Left lung (tissue), 10 donors: ENCODE results near the gene TSC22D1. TPM values are rescaled to one million over a fixed set of nuclear protein-coding genes. Genes with fewer than 3 reads are reported as not detected.
A peak's percentile ranks its signal among the peaks of the same experiment; 100 is the strongest.

Experiments used
- ATAC-seq: fragments of 200-7000 bp; cut with Tn5 transposase; one replicate; pipeline ENCODE4 v1.9.1; 2020; ENCODE audit warnings: moderate library complexity
- DNase-seq, 4 donors: peaks; one replicate each; pipeline ENCODE4 v3.0.0-alpha.2; 2013 to 2020
- H3K27ac ChIP-seq, 2 donors: fragments of 200-600 bp; sonication (generic) in 1 of 2; one replicate each; pipeline versions ENCODE4 v1.5.0 to v1.8.0; 2020 to 2021
- H3K27me3 ChIP-seq, 2 donors: fragments of 200-600 bp; sonication (generic) in 1 of 2; one replicate each; pipeline versions ENCODE4 v1.5.0 to v1.8.0; 2020 to 2021
- H3K36me3 ChIP-seq, 2 donors: fragments of 200-600 bp; sonication (generic) in 1 of 2; one replicate each; pipeline versions ENCODE4 v1.5.0 to v1.8.0; 2020 to 2021
- H3K4me1 ChIP-seq, 2 donors: fragments of 200-600 bp; one replicate each; pipeline ENCODE4 v1.8.0; 2021
- H3K4me3 ChIP-seq, 2 donors: fragments of 200-600 bp; sonication (generic) in 1 of 2; one replicate each; pipeline versions ENCODE4 v1.5.0 to v1.8.0; 2020 to 2021; ENCODE audit warnings: mild to moderate bottlenecking in 1 of 2
- H3K9me3 ChIP-seq, 2 donors: fragments of 200-600 bp; sonication (generic) in 1 of 2; one replicate each; pipeline versions ENCODE4 v1.5.0 to v1.8.0; 2020 to 2021
- CTCF ChIP-seq, 2 donors: fragments of 200-600 bp; sonication (generic) in 1 of 2; IDR thresholded peaks; one replicate each; pipeline versions ENCODE4 v1.5.0 to v1.8.0; 2021; ENCODE audit warnings: antibody characterized with exemption in 2 of 2
- intact Hi-C, 2 donors: fragments of 100-400 bp; cut with DNase I; formaldehyde crosslinking; loops; one replicate each; pipeline versions ENCODE4 v1.11.2 to v1.14.2; 2022
- polyA plus RNA-seq, 6 donors: library from polyadenylated mRNA; unstranded; fragments of 120-200 nt; gene quantifications; one replicate each; pipeline ENCODE4 v1.2.1, GENCODE V29; 2013; ENCODE audit not compliant: insufficient read length in 6 of 6
- total RNA-seq, 2 donors: library from RNA; stranded (reverse); fragmentation: NEBNext Ultra II Directional; extraction: Animal tissue kit (Norgen Biotek cat#: 25700); gene quantifications; one replicate each; pipeline ENCODE4 v1.2.1, GENCODE V29; 2021
- donor health status: DM: no; HTN: yes; CAD: no.
- donor health status: DM: no; HTN: no; CAD: no.

TSC22D1 gene
- total and polyA plus RNA-seq, 8 donors, result 95.4 to 192 (median 182) TPM

DNA sequence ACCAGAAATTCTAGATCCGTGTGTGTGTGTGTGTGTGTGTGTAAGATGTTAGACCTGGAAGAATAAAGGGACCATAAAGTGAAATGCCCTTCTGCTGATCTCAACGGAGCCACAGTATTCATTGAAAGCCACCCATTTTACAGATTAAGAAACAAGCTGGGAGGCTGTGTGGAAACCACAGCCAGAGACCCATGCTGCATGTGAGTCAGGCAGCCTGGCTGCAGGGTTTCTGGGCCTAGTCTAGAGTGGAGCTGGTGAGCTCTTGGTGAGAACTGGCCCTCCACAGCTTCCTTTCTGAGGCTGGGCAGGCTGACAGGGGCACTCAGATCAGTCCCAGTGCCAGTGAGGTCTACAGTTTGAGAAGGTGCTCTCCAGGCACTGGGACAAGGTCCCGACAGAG lies 127.3 kb downstream of the TSC22D1 start:
- DNase-seq, result no peak
- no peak for TF ChIP-seq CTCF (IDR thresholded peaks at IDR 0.05)
- ATAC-seq, result no peak
- intact Hi-C loops, result loop anchor here in 1 of 2 donors (10.0 kb wide), 2 partner anchors 404 to 544 kb away; no protein-coding TSS in a partner anchor
- H3K36me3 ChIP-seq, result no peaks in the 10 kb centered on the region
- H3K27ac ChIP-seq, result no peak overlapping the region
- H3K27me3 ChIP-seq, result no peaks in the 10 kb centered on the region
- H3K4me3 ChIP-seq, result no peak overlapping the region
- no peaks in the 10 kb centered on the region for H3K4me1 ChIP-seq
- no peaks in the 10 kb centered on the region for H3K9me3 ChIP-seq

DNA sequence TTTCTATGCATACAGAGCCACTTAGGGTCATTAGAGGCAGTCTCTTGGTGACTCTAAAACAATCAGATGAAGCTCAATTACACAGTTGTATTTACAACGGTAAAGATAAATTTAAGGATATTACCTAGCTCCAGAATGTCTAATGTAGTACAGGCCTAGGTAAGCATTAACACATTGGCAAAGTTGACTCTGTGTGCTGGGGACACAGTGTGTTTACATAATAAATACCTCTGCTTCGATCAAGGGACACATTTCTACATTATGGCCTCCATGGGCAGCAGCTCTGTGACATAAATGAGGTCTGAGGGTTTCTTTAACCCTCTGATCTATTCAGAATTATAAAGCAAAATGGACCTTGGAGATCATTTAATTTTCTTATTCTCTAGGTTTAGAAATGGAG lies 127.8 kb downstream of the TSC22D1 start:
- no peak overlapping the region for H3K4me3 ChIP-seq
- no peaks in the 10 kb centered on the region for H3K9me3 ChIP-seq
- ATAC-seq (no peak), DNase-seq (no peak)
- H3K4me1 ChIP-seq, result no peaks in the 10 kb centered on the region
- intact Hi-C loops, result loop anchor here in 1 of 2 donors (10.0 kb wide), 2 partner anchors 404 to 544 kb away; no protein-coding TSS in a partner anchor
- no peak for TF ChIP-seq CTCF (IDR thresholded peaks at IDR 0.05)
- no peaks in the 10 kb centered on the region for H3K27me3 ChIP-seq
- H3K27ac ChIP-seq, result no peak overlapping the region
- H3K36me3 ChIP-seq, result no peaks in the 10 kb centered on the region

DNA sequence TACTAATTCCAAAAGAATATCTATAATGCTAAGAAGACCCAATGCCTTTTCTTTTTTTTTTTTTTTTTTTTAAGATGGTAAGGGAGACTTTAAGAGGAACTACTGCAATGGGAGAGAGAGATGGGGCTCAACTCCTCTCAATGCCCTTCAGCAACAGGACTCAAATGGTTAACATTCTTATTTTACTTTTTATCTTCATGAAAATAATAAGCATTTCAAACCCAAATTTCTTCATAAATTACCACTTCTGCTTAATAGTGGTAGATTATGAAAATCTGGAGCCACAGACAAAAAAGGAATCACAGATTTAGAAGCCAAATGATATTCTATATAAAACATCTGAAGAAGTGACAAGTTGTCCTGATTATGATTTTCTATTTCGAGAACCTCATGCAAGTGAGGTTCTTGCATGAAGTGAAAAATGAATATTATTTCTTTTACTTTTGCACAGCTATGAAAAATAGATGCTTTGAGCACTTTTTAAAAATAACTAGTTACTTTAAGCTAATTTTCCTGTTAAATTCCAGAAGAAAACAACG lies 128.3 kb downstream of the TSC22D1 start:
- Histone ChIP-seq H3K27me3 (no peaks in the 10 kb centered on the region), H3K36me3 (no peaks in the 10 kb centered on the region), H3K27ac (no peak overlapping the region), H3K9me3 (no peaks in the 10 kb centered on the region), H3K4me3 (no peak overlapping the region), H3K4me1 (no peaks in the 10 kb centered on the region)
- ATAC-seq, result no peak
- intact Hi-C loops, result loop anchor here in 1 of 2 donors (10.0 kb wide), 2 partner anchors 403 to 543 kb away; no protein-coding TSS in a partner anchor
- no peak for DNase-seq
- TF ChIP-seq CTCF (IDR thresholded peaks at IDR 0.05), result no peak

DNA sequence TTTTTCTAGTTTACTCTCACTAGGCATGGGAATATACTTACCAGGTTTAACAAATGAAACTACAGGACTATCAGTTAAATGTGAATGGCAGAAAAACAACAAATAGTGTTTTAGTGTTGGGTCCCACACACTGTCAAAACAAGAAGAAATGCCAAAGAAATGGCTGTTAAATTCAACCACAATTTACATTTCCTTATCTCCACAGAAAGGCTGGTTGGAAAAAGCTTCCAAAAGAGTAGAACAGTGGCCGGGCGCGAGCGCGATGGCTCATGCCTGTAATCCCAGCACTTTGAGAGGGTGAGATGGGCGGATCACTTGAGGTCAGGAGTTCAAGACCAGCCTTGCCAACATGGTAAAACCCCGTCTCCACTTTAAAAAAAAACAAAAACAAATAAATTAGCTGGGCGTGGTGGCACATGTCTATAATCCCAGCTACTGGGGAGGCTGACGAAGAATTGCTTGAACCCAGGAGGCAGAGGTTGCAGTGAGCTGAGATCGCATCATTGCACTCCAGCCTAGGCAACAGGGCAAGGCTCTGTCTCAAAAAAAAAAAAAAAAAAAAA lies 136.0 kb downstream of the TSC22D1 start:
- H3K36me3 ChIP-seq, result no peaks in the 10 kb centered on the region
- H3K4me3 ChIP-seq, result no peak overlapping the region
- DNase-seq, result no peak
- no peaks in the 10 kb centered on the region for H3K27me3 ChIP-seq
- no peak overlapping the region for H3K27ac ChIP-seq
- intact Hi-C loops, result loop anchor here in 1 of 2 donors (10.0 kb wide), 2 partner anchors 395 to 535 kb away; no protein-coding TSS in a partner anchor
- no peak for ATAC-seq
- no peaks in the 10 kb centered on the region for H3K9me3 ChIP-seq
- no peak for TF ChIP-seq CTCF (IDR thresholded peaks at IDR 0.05)
- peaks cover 7 to 20% of the 10 kb centered on the region in 2 donors for H3K4me1 ChIP-seq

DNA sequence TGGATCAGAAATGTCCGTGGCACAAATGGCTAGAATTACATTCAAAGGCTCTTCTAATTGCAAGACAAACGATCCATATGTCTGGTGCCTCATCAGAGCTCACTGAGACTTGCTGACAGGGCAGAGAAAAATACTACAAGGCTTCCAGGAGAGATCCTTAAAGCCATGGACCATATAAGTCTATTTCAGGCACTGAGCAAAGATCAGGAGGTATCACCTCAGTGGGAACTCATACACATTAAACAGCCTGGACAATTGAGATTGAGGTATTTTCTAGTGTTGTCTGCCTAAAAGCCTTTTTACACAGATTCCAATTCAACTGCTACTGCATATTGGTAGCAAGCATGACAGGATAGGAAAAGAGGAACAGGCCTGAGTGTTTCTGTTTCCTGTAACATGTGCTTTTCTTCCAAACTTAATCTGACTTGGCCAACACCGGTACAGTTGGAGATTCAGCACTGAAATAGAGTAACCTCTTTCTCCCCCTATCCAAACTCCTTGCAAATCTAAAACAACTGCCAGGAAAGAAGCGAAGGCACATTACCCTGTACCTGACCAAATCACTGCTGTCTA lies 136.6 kb downstream of the TSC22D1 start:
- Histone ChIP-seq H3K36me3 (peaks cover 0 to 3% of the 10 kb centered on the region in 2 donors), H3K9me3 (no peaks in the 10 kb centered on the region), H3K4me1 (peaks cover 7 to 24% of the 10 kb centered on the region in 2 donors), H3K4me3 (no peak overlapping the region), H3K27ac (no peak overlapping the region), H3K27me3 (no peaks in the 10 kb centered on the region)
- intact Hi-C loops, result loop anchor here in 1 of 2 donors (10.0 kb wide), 2 partner anchors 395 to 535 kb away; no protein-coding TSS in a partner anchor
- no peak for TF ChIP-seq CTCF (IDR thresholded peaks at IDR 0.05)
- ATAC-seq (no peak), DNase-seq (peak in 2 of 4 donors; percentile 11 to 24)
